Epidermal melanocyte (primary cell): ENCODE data around the gene AP2S1.
"Not testable (repeated sequence)": the region's sequence is repeated elsewhere in the genome, so short reads cannot be mapped to it uniquely, and the experiment has no call there.

Experiments
- DNase-seq: peaks from one replicate; pipeline ENCODE4 v3.0.0; 2011; ENCODE audit warnings: low spot score; ENCODE audit not compliant: insufficient read length

Gene AP2S1

GRCh38 chr19:46806656-46807055 lies 44.0 kb downstream of the AP2S1 start:
- no peak for DNase-seq

- not testable (repeated sequence) for DNase-seq
These were observed 46.2 kb downstream of the AP2S1 start for GRCh38 chr19:46804432-46804831.

GRCh38 chr19:46803555-46803954 lies 47.1 kb downstream of the AP2S1 start:
- DNase-seq, result no peak

GRCh38 chr19:46802152-46802551 lies 48.5 kb downstream of the AP2S1 start:
- no peak for DNase-seq

GRCh38 chr19:46798713-46799112 lies 51.9 kb downstream of the AP2S1 start:
- no peak for DNase-seq

GRCh38 chr19:46797881-46798280 lies 52.8 kb downstream of the AP2S1 start:
- no peak for DNase-seq

GRCh38 chr19:46791944-46792343 lies 58.7 kb downstream of the AP2S1 start:
- no peak for DNase-seq

GRCh38 chr19:46789371-46789770 lies 61.3 kb downstream of the AP2S1 start:
- no peak for DNase-seq

GRCh38 chr19:46788968-46789338 lies 61.7 kb downstream of the AP2S1 start:
- DNase-seq, result no peak

GRCh38 chr19:46788262-46788967 lies 62.2 kb downstream of the AP2S1 start, which contains the start of gene SLC1A5:
TSS of gene SLC1A5 (minus strand) at chr19:46788594. CDS start at chr19:46787965, 629 bp downstream.
- peak; percentile 96 for DNase-seq
